Liver (tissue), 9 donors: ENCODE measurements around the gene SLC39A13. TPM values are rescaled to one million over a fixed set of nuclear protein-coding genes. Genes with fewer than 3 reads are reported as not detected.

ENCODE experiments used
- DNase-seq: peaks from one replicate; pipeline ENCODE4 v3.0.0-alpha.2; 2017; ENCODE audit warnings: low spot score
- H3K27ac ChIP-seq, 2 donors: one replicate each; pipeline ENCODE4 v1.7.0; 2013; ENCODE audit warnings: inconsistent platforms in 2 of 2, low read length in 2 of 2, control low read depth in 1 of 2, low read depth in 1 of 2, mild to moderate bottlenecking in 1 of 2
- H3K27me3 ChIP-seq, 4 donors: one replicate each; pipeline versions ENCODE4 v1.6.1 to v1.7.0; 2013; ENCODE audit warnings: low read length in 3 of 4, inconsistent platforms in 1 of 4, mild to moderate bottlenecking in 1 of 4, moderate library complexity in 1 of 4; ENCODE audit not compliant: control insufficient read depth in 4 of 4, insufficient read depth in 4 of 4
- H3K36me3 ChIP-seq, 4 donors: one replicate each; pipeline versions ENCODE4 v1.6.1 to v1.7.0; 2013; ENCODE audit warnings: low read length in 3 of 4, mild to moderate bottlenecking in 3 of 4, low read depth in 1 of 4, moderate library complexity in 1 of 4; ENCODE audit not compliant: control insufficient read depth in 4 of 4, insufficient read depth in 3 of 4
- H3K4me1 ChIP-seq, 4 donors: one replicate each; pipeline versions ENCODE4 v1.6.1 to v1.7.0; 2013; ENCODE audit warnings: low read length in 3 of 4, mild to moderate bottlenecking in 3 of 4, moderate library complexity in 1 of 4; ENCODE audit not compliant: control insufficient read depth in 4 of 4, insufficient read depth in 4 of 4
- H3K4me3 ChIP-seq, 3 donors: one replicate each; pipeline versions ENCODE4 v1.6.1 to v1.7.0; 2013; ENCODE audit warnings: low read length in 3 of 3, control low read depth in 1 of 3, low read depth in 1 of 3, mild to moderate bottlenecking in 1 of 3
- H3K9ac ChIP-seq, 2 donors: one replicate each; pipeline ENCODE4 v1.7.0; 2013; ENCODE audit warnings: low read length in 2 of 2, mild to moderate bottlenecking in 2 of 2, moderate library complexity in 2 of 2, control low read depth in 1 of 2, low read depth in 1 of 2
- H3K9me3 ChIP-seq, 4 donors: one replicate each; pipeline versions ENCODE4 v1.6.1 to v1.7.0; 2013; ENCODE audit warnings: low read length in 3 of 4; ENCODE audit not compliant: control insufficient read depth in 4 of 4
- FOXA2 ChIP-seq: IDR thresholded peaks from 2 replicates; pipeline ENCODE4 v1.6.1; 2016; ENCODE audit warnings: antibody characterized with exemption
- GABPA ChIP-seq, 2 donors: IDR thresholded peaks in 1 of 2; conservative IDR thresholded peaks in 1 of 2; 2 replicates each; pipeline ENCODE4 v1.6.1; 2016; ENCODE audit warnings: antibody characterized with exemption in 2 of 2, mild to moderate bottlenecking in 1 of 2, moderate library complexity in 1 of 2
- HNF4A ChIP-seq, 2 donors: conservative IDR thresholded peaks; 2 replicates each; pipeline ENCODE4 v1.6.1; 2016; ENCODE audit warnings: antibody characterized with exemption in 2 of 2, mild to moderate bottlenecking in 2 of 2
- MAX ChIP-seq: IDR thresholded peaks from 2 replicates; pipeline ENCODE4 v1.6.1; 2016; ENCODE audit warnings: antibody characterized with exemption
- RAD21 ChIP-seq, 2 donors: IDR thresholded peaks; 2 replicates each; pipeline ENCODE4 v1.6.1; 2016; ENCODE audit warnings: antibody characterized with exemption in 2 of 2, mild to moderate bottlenecking in 2 of 2
- RXRA ChIP-seq, 2 donors: IDR thresholded peaks; 2 replicates each; pipeline ENCODE4 v1.6.1; 2017 to 2018; ENCODE audit warnings: antibody characterized with exemption in 2 of 2, mild to moderate bottlenecking in 1 of 2
- SP1 ChIP-seq: IDR thresholded peaks from 2 replicates; pipeline ENCODE4 v1.6.1; 2018; ENCODE audit warnings: antibody characterized with exemption, mild to moderate bottlenecking
- whole genome bisulfite sequencing: extraction: QIAGEN DNeasy Blood & Tissue Kit; methylation state at CpG from one replicate; pipeline ENCODE4 v1.1.7; 2013; 5-methylcytosine and 5-hydroxymethylcytosine counted together
- polyA plus RNA-seq, 2 donors: library from polyadenylated mRNA; stranded (reverse) in 1 of 2; unstranded in 1 of 2; fragments of 200-250 nt in 1 of 2; fragments of >200 nt in 1 of 2; fragmentation: Nextera tagmentation in 1 of 2; extraction: Ambion mirVana in 1 of 2; gene quantifications; one replicate each; pipeline versions ENCODE4 v1.2.1 to v1.2.3, GENCODE V29; 2013 to 2015
- total RNA-seq, 2 donors: library from RNA; depleted of rRNA; stranded (reverse); fragments of >200 nt; gene quantifications; one replicate each; pipeline ENCODE4 v1.2.3, GENCODE V29; 2014
- TF ChIP-seq, protein P1 (sequence below): fragments of 150-350 bp; IDR thresholded peaks from 2 replicates; pipeline ENCODE4 v1.5.1; 2017; ENCODE audit warnings: improper control_type of control experiment, low read depth, low read length; ENCODE audit not compliant: missing input control
- TF ChIP-seq, protein P2 (sequence below): IDR thresholded peaks from 2 replicates; pipeline ENCODE4 v1.6.1; 2016; ENCODE audit warnings: antibody characterized with exemption
- TF ChIP-seq, protein P3 (sequence below): IDR thresholded peaks from 2 replicates; pipeline ENCODE4 v1.6.1; 2016; ENCODE audit warnings: antibody characterized with exemption, mild to moderate bottlenecking
- donor health status: healthy.
- donor health status: healthy.
- donor health status: healthy.
- donor health status: healthy.
- donor health status: healthy.

The SLC39A13 gene
- total and polyA plus RNA-seq, 4 donors, result 8.2 to 17.5 (median 10.7) TPM

- no peak for DNase-seq
- H3K36me3 ChIP-seq, result no peaks in the 10 kb centered on the region
- H3K4me3 ChIP-seq, result no peak overlapping the region
- peaks cover 0 to 9% (median 0%) of the 10 kb centered on the region in 4 donors for H3K4me1 ChIP-seq
- WGBS, result 80% methylated on average over 13 of the region's 13 CpGs
- H3K27ac ChIP-seq, result peak overlapping the region; percentile 53 to 76
- no peaks in the 10 kb centered on the region for H3K27me3 ChIP-seq
- no peaks in the 10 kb centered on the region for H3K9me3 ChIP-seq
- peak in 1 of 2 donors; percentile 15 for TF ChIP-seq RXRA (IDR thresholded peaks at IDR 0.05)
- no peak for TF ChIP-seq FOXA2
- TF ChIP-seq, protein P1, sequence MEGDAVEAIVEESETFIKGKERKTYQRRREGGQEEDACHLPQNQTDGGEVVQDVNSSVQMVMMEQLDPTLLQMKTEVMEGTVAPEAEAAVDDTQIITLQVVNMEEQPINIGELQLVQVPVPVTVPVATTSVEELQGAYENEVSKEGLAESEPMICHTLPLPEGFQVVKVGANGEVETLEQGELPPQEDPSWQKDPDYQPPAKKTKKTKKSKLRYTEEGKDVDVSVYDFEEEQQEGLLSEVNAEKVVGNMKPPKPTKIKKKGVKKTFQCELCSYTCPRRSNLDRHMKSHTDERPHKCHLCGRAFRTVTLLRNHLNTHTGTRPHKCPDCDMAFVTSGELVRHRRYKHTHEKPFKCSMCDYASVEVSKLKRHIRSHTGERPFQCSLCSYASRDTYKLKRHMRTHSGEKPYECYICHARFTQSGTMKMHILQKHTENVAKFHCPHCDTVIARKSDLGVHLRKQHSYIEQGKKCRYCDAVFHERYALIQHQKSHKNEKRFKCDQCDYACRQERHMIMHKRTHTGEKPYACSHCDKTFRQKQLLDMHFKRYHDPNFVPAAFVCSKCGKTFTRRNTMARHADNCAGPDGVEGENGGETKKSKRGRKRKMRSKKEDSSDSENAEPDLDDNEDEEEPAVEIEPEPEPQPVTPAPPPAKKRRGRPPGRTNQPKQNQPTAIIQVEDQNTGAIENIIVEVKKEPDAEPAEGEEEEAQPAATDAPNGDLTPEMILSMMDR, result no peak
- no peak overlapping the region for H3K9ac ChIP-seq
Observed at GRCh38 chr11:47387944-47388696, 20.3 kb upstream of the SLC39A13 start.

DNA sequence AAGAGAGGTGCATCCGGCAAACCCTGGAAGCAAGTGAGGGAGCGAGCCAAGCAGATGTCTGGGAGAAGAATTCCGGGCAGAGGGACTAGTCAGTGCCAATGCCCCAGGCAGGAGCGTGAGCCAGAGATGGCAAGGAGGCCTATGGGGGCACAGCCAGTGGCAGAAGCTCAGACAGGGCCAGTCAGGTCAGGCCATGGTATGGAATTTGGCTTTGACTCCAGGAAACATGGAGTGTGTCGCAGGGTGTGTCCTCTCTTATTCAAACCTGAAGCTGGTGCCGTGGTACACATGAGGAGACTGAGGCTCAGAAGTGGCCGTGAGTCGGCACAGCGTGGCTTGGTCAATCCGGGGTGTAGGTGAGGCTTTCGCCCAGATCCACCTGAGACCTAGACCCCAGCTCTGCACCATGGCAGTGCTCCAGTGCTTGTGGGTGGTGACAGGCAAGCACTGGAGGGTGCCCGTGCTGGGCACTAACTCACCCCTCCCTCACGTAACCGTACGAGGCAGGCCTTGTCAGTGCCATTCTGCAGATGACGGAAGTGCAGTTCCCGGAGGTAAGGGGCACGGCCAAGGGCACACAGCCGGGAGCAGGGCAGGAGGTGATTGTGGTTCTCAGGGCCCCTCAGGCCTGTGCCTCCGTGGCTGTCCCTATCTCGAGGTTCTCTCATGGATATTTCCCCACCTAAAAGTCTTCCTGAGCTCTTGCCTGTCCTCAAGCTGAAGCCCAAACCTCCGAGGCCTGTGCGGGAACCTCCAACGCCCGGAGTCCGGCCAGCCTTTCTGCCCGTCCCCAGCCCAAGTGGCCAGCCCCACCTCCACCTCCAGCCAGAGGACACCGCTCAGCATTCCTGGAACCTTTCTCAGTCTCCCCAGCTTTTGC, 19.5 kb upstream of the SLC39A13 start:
- Histone ChIP-seq H3K27me3 (no peaks in the 10 kb centered on the region), H3K27ac (peak overlapping the region; percentile 53 to 76), H3K4me3 (no peak overlapping the region), H3K9me3 (no peaks in the 10 kb centered on the region), H3K36me3 (no peaks in the 10 kb centered on the region), H3K4me1 (peaks cover 0 to 9% (median 0%) of the 10 kb centered on the region in 4 donors), H3K9ac (no peak overlapping the region)
- DNase-seq, result no peak
- WGBS, result 91% methylated on average over 28 of the region's 28 CpGs
- TF ChIP-seq GABPA (IDR thresholded peaks at IDR 0.05 in 1 of 2, conservative IDR thresholded peaks at IDR 0.05 in 1 of 2) (no peak), RXRA (IDR thresholded peaks at IDR 0.05) (no peak)

GRCh38 chr11:47389577-47390421, 18.6 kb upstream of the SLC39A13 start:
- DNase-seq, result no peak
- TF ChIP-seq, protein P2, sequence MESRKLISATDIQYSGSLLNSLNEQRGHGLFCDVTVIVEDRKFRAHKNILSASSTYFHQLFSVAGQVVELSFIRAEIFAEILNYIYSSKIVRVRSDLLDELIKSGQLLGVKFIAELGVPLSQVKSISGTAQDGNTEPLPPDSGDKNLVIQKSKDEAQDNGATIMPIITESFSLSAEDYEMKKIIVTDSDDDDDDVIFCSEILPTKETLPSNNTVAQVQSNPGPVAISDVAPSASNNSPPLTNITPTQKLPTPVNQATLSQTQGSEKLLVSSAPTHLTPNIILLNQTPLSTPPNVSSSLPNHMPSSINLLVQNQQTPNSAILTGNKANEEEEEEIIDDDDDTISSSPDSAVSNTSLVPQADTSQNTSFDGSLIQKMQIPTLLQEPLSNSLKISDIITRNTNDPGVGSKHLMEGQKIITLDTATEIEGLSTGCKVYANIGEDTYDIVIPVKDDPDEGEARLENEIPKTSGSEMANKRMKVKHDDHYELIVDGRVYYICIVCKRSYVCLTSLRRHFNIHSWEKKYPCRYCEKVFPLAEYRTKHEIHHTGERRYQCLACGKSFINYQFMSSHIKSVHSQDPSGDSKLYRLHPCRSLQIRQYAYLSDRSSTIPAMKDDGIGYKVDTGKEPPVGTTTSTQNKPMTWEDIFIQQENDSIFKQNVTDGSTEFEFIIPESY, result no peak
- TF ChIP-seq SP1 (no peak), MAX (no peak), HNF4A (conservative IDR thresholded peaks at IDR 0.05) (no peak), RAD21 (IDR thresholded peaks at IDR 0.05) (no peak)
- TF ChIP-seq, protein P3, sequence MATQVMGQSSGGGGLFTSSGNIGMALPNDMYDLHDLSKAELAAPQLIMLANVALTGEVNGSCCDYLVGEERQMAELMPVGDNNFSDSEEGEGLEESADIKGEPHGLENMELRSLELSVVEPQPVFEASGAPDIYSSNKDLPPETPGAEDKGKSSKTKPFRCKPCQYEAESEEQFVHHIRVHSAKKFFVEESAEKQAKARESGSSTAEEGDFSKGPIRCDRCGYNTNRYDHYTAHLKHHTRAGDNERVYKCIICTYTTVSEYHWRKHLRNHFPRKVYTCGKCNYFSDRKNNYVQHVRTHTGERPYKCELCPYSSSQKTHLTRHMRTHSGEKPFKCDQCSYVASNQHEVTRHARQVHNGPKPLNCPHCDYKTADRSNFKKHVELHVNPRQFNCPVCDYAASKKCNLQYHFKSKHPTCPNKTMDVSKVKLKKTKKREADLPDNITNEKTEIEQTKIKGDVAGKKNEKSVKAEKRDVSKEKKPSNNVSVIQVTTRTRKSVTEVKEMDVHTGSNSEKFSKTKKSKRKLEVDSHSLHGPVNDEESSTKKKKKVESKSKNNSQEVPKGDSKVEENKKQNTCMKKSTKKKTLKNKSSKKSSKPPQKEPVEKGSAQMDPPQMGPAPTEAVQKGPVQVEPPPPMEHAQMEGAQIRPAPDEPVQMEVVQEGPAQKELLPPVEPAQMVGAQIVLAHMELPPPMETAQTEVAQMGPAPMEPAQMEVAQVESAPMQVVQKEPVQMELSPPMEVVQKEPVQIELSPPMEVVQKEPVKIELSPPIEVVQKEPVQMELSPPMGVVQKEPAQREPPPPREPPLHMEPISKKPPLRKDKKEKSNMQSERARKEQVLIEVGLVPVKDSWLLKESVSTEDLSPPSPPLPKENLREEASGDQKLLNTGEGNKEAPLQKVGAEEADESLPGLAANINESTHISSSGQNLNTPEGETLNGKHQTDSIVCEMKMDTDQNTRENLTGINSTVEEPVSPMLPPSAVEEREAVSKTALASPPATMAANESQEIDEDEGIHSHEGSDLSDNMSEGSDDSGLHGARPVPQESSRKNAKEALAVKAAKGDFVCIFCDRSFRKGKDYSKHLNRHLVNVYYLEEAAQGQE, result no peak
- H3K9ac ChIP-seq, result no peak overlapping the region

More at GRCh38 chr11:47389577-47390421, 18.6 kb upstream of the SLC39A13 start:
- Histone ChIP-seq H3K4me1 (peaks cover 0 to 9% (median 0%) of the 10 kb centered on the region in 4 donors), H3K36me3 (no peaks in the 10 kb centered on the region), H3K4me3 (no peak overlapping the region), H3K9me3 (no peaks in the 10 kb centered on the region), H3K27me3 (no peaks in the 10 kb centered on the region), H3K27ac (peak overlapping the region; percentile 53 to 76)
- WGBS, result 86% methylated on average over 17 of the region's 17 CpGs
